Liver (tissue), 9 donors: ENCODE data around the gene KCNIP4. TPM values are rescaled to one million over a fixed set of nuclear protein-coding genes. Genes with fewer than 3 reads are reported as not detected.

Source experiments
- DNase-seq: peaks from one replicate; pipeline ENCODE4 v3.0.0-alpha.2; 2017; ENCODE audit warnings: low spot score
- H3K27ac ChIP-seq, 2 donors: one replicate each; pipeline ENCODE4 v1.7.0; 2013; ENCODE audit warnings: inconsistent platforms in 2 of 2, low read length in 2 of 2, control low read depth in 1 of 2, low read depth in 1 of 2, mild to moderate bottlenecking in 1 of 2
- H3K27me3 ChIP-seq, 4 donors: one replicate each; pipeline versions ENCODE4 v1.6.1 to v1.7.0; 2013; ENCODE audit warnings: low read length in 3 of 4, inconsistent platforms in 1 of 4, mild to moderate bottlenecking in 1 of 4, moderate library complexity in 1 of 4; ENCODE audit not compliant: control insufficient read depth in 4 of 4, insufficient read depth in 4 of 4
- H3K36me3 ChIP-seq, 4 donors: one replicate each; pipeline versions ENCODE4 v1.6.1 to v1.7.0; 2013; ENCODE audit warnings: low read length in 3 of 4, mild to moderate bottlenecking in 3 of 4, low read depth in 1 of 4, moderate library complexity in 1 of 4; ENCODE audit not compliant: control insufficient read depth in 4 of 4, insufficient read depth in 3 of 4
- H3K4me1 ChIP-seq, 4 donors: one replicate each; pipeline versions ENCODE4 v1.6.1 to v1.7.0; 2013; ENCODE audit warnings: low read length in 3 of 4, mild to moderate bottlenecking in 3 of 4, moderate library complexity in 1 of 4; ENCODE audit not compliant: control insufficient read depth in 4 of 4, insufficient read depth in 4 of 4
- H3K4me3 ChIP-seq, 3 donors: one replicate each; pipeline versions ENCODE4 v1.6.1 to v1.7.0; 2013; ENCODE audit warnings: low read length in 3 of 3, control low read depth in 1 of 3, low read depth in 1 of 3, mild to moderate bottlenecking in 1 of 3
- H3K9ac ChIP-seq, 2 donors: one replicate each; pipeline ENCODE4 v1.7.0; 2013; ENCODE audit warnings: low read length in 2 of 2, mild to moderate bottlenecking in 2 of 2, moderate library complexity in 2 of 2, control low read depth in 1 of 2, low read depth in 1 of 2
- H3K9me3 ChIP-seq, 4 donors: one replicate each; pipeline versions ENCODE4 v1.6.1 to v1.7.0; 2013; ENCODE audit warnings: low read length in 3 of 4; ENCODE audit not compliant: control insufficient read depth in 4 of 4
- ATF3 ChIP-seq: IDR thresholded peaks from 2 replicates; pipeline ENCODE4 v1.6.1; 2016; ENCODE audit warnings: antibody characterized with exemption
- CTCF ChIP-seq: fragments of 150-350 bp; IDR thresholded peaks from 2 replicates; pipeline ENCODE4 v1.5.1; 2017; ENCODE audit warnings: improper control_type of control experiment, low read depth, low read length; ENCODE audit not compliant: missing input control
- EGR1 ChIP-seq, 2 donors: IDR thresholded peaks; 2 replicates each; pipeline ENCODE4 v1.6.1; 2016 to 2018; ENCODE audit warnings: antibody characterized with exemption in 2 of 2, low read depth in 2 of 2
- FOXA2 ChIP-seq: IDR thresholded peaks from 2 replicates; pipeline ENCODE4 v1.6.1; 2016; ENCODE audit warnings: antibody characterized with exemption
- GABPA ChIP-seq, 2 donors: IDR thresholded peaks in 1 of 2; conservative IDR thresholded peaks in 1 of 2; 2 replicates each; pipeline ENCODE4 v1.6.1; 2016; ENCODE audit warnings: antibody characterized with exemption in 2 of 2, mild to moderate bottlenecking in 1 of 2, moderate library complexity in 1 of 2
- HNF4G ChIP-seq: IDR thresholded peaks from 2 replicates; pipeline ENCODE4 v1.6.1; 2016; ENCODE audit warnings: antibody characterized with exemption
- JUND ChIP-seq, 2 donors: IDR thresholded peaks; 2 replicates each; pipeline ENCODE4 v1.6.1; 2016; ENCODE audit warnings: antibody characterized with exemption in 2 of 2
- NR2F2 ChIP-seq: IDR thresholded peaks from 2 replicates; pipeline ENCODE4 v1.6.1; 2016; ENCODE audit warnings: antibody characterized with exemption
- RAD21 ChIP-seq, 2 donors: IDR thresholded peaks; 2 replicates each; pipeline ENCODE4 v1.6.1; 2016; ENCODE audit warnings: antibody characterized with exemption in 2 of 2, mild to moderate bottlenecking in 2 of 2
- REST ChIP-seq: IDR thresholded peaks from 2 replicates; pipeline ENCODE4 v1.6.1; 2016; ENCODE audit warnings: antibody characterized with exemption, mild to moderate bottlenecking
- SP1 ChIP-seq: IDR thresholded peaks from 2 replicates; pipeline ENCODE4 v1.6.1; 2018; ENCODE audit warnings: antibody characterized with exemption, mild to moderate bottlenecking
- TAF1 ChIP-seq: conservative IDR thresholded peaks from 2 replicates; pipeline ENCODE4 v1.6.1; 2016; ENCODE audit warnings: antibody characterized with exemption, mild to moderate bottlenecking
- YY1 ChIP-seq: IDR thresholded peaks from 2 replicates; pipeline ENCODE4 v1.6.1; 2016; ENCODE audit warnings: antibody characterized with exemption, mild to moderate bottlenecking
- ZBTB33 ChIP-seq: IDR thresholded peaks from 2 replicates; pipeline ENCODE4 v1.6.1; 2016; ENCODE audit warnings: antibody characterized with exemption
- WGBS: extraction: QIAGEN DNeasy Blood & Tissue Kit; methylation state at CpG from one replicate; pipeline ENCODE4 v1.1.7; 2013; 5-methylcytosine and 5-hydroxymethylcytosine counted together
- polyA plus RNA-seq, 2 donors: library from polyadenylated mRNA; stranded (reverse) in 1 of 2; unstranded in 1 of 2; fragments of 200-250 nt in 1 of 2; fragments of >200 nt in 1 of 2; fragmentation: Nextera tagmentation in 1 of 2; extraction: Ambion mirVana in 1 of 2; gene quantifications; one replicate each; pipeline versions ENCODE4 v1.2.1 to v1.2.3, GENCODE V29; 2013 to 2015
- total RNA-seq, 2 donors: library from RNA; depleted of rRNA; stranded (reverse); fragments of >200 nt; gene quantifications; one replicate each; pipeline ENCODE4 v1.2.3, GENCODE V29; 2014
- donor health status: healthy.
- donor health status: healthy.
- donor health status: healthy.
- donor health status: healthy.
- donor health status: healthy.

Gene KCNIP4
- total and polyA plus RNA-seq, 4 donors: 0.08 to 0.14 TPM; not detected in 2

- no peak for TF ChIP-seq CTCF
- TF ChIP-seq SP1: no peak
- no peak for TF ChIP-seq YY1
Observed at GRCh38 chr4:20778896-20779295, 1169.7 kb downstream of the KCNIP4 start (continued).

GRCh38 chr4:20773144-20773997 lies 1175.2 kb downstream of the KCNIP4 start:
- peak; percentile 34 for DNase-seq
- H3K27ac ChIP-seq: no peak overlapping the region
- no peak overlapping the region for H3K9ac ChIP-seq
- 29% methylated on average over 14 of the region's 14 CpGs for WGBS
- TF ChIP-seq RAD21 (IDR thresholded peaks at IDR 0.05): peak; percentile 70 to 81
- no peak for TF ChIP-seq REST
- TF ChIP-seq CTCF: peak; percentile 56
- no peaks in the 10 kb centered on the region for H3K9me3 ChIP-seq
- H3K36me3 ChIP-seq: no peaks in the 10 kb centered on the region
- H3K4me3 ChIP-seq: no peak overlapping the region
- peaks cover 0 to 3% (median 0%) of the 10 kb centered on the region in 4 donors for H3K4me1 ChIP-seq
- peaks cover 0 to 4% (median 0%) of the 10 kb centered on the region in 4 donors for H3K27me3 ChIP-seq

GRCh38 chr4:20764366-20764992 lies 1184.1 kb downstream of the KCNIP4 start:
- WGBS: 86% methylated on average over 13 of the region's 13 CpGs
- DNase-seq: no peak
- TF ChIP-seq JUND (IDR thresholded peaks at IDR 0.05) (no peak), YY1 (no peak), HNF4G (no peak), TAF1 (no peak), EGR1 (IDR thresholded peaks at IDR 0.05; ENCODE audit: low read depth in 2 of 2) (no peak), ZBTB33 (no peak), SP1 (no peak), GABPA (IDR thresholded peaks at IDR 0.05 in 1 of 2, conservative IDR thresholded peaks at IDR 0.05 in 1 of 2) (no peak), NR2F2 (no peak), ATF3 (no peak), REST (no peak), FOXA2 (no peak)

More at GRCh38 chr4:20764366-20764992, 1184.1 kb downstream of the KCNIP4 start:
- no peaks in the 10 kb centered on the region for H3K36me3 ChIP-seq
- H3K4me1 ChIP-seq: no peaks in the 10 kb centered on the region
- no peak overlapping the region for H3K9ac ChIP-seq
- no peak overlapping the region for H3K27ac ChIP-seq
- H3K9me3 ChIP-seq: no peaks in the 10 kb centered on the region
- no peak overlapping the region for H3K4me3 ChIP-seq
- H3K27me3 ChIP-seq: no peaks in the 10 kb centered on the region
